IPS-NIHi7 (cell line): ENCODE data around the gene POLR2F.
A peak's percentile ranks its signal among the peaks of the same experiment; 100 is the strongest.

ENCODE experiments used
- DNase-seq: peaks from one replicate; pipeline ENCODE4 v3.0.0; 2012; ENCODE audit warnings: mixed read lengths; ENCODE audit errors: extremely low spot score

POLR2F gene

GRCh38 chr22:38006906-38007305, 53.4 kb downstream of the POLR2F start:
- no peak for DNase-seq

- DNase-seq: no peak
Observed at GRCh38 chr22:38007330-38007902, 53.9 kb downstream of the POLR2F start.

DNA sequence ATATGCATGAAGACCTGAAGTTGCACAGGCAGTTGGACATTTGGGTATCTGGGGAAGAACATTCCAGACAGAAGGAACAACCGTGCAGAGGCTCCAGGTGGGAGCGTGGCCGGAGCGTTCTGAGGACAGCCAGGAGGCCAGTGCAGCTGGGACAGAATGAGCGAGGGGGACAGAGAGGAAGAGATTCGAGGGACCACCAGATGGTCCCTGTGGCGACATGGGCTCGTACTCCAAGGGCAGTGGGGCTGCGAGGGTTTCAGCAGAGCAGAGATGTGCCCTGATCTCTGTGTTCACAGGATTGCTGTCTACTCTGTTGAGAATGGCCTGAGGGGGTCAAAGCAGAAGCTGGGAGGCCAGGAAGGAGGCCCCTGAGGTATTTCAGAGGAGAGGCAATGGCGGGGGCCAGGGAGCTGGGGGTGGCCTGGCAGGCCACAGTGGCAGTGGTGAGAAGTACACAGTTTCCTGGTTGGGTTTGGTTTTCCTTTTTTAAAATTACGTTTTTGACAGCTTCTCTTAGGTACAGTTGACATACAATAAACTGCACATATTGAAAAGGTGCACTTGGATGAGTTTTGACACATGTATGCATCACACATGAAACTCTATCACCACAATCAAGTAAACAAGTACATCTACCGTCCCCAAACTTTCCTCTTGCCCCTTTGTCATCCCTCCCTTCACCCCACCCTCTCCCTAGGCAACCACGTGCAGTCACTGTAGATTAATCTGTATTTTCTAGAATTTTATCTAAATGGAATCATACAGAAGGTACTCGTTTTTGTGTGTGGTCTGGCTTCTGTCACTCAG, 55.7 kb downstream of the POLR2F start:
- DNase-seq: no peak

DNA sequence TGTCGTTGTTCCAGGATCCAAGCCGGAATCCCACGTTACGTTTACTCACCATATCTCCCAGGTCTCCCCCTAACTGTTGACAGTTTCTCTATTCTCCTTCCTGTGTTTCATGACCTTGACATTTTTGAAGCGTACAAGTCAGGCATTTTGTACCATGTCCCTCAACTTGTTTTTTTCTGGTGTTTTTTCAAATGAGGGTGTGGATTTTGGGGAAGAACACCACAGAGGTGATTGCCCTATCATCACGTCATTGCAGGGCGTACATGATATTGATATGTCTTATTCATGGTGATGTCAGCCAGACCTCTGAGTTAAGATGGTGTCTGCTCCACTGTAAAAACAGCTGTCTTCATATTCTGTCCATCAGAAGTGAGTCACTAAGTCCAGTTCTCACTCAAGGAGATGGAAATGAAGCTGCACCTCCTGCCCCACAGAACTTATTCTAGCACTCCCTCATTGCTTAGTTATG, 59.1 kb downstream of the POLR2F start:
- DNase-seq: no peak

- no peak for DNase-seq
Observed at GRCh38 chr22:38014083-38014482, 60.6 kb downstream of the POLR2F start.

DNA sequence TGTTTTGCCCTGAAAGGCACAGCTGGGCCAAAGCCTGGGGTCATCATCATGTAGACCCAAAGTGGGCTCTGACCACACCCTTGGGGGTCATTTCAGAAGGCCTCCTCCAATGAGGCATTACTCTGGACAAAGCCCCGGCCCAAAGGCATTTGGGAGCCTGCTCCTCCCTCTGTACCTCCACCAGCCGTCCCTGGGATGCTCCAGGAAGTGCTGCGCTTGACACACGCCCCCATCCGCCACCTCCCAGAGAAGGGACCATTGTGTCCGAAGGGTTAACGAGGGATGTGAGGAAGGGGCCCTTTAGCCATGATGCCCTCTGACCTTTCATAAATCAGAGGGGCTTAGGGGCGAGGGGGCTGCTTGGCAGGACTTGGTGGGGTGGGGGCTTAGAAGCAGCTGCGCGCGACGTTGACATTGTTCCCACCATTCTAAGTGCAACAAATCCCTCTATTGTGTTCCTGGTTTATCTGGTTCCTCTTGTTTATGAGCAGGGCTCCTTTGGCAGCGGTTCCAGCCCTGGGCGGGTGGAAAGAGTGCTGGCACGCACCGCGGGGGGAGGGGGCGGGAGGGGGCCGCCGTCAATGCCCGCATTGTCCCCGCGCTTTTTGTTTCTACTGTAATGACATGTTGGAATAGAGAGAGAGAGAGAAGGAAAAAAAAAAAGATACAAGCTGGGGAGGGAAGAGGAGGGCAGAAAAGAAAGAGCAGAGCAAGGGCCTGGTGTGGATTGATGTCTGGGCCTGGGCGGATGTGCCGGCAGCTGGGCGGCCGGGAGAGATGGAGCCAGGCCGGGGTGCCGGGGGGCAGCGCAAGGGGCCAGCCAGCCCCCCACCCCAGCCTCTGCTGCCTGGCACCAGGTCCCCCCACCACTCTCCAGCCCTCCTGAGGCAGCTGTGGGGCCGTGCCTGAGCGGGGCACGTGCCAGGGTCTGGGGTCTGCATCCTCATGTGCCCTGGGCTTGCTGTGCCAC, 63.0 kb downstream of the POLR2F start:
- peak; percentile 57 for DNase-seq

DNA sequence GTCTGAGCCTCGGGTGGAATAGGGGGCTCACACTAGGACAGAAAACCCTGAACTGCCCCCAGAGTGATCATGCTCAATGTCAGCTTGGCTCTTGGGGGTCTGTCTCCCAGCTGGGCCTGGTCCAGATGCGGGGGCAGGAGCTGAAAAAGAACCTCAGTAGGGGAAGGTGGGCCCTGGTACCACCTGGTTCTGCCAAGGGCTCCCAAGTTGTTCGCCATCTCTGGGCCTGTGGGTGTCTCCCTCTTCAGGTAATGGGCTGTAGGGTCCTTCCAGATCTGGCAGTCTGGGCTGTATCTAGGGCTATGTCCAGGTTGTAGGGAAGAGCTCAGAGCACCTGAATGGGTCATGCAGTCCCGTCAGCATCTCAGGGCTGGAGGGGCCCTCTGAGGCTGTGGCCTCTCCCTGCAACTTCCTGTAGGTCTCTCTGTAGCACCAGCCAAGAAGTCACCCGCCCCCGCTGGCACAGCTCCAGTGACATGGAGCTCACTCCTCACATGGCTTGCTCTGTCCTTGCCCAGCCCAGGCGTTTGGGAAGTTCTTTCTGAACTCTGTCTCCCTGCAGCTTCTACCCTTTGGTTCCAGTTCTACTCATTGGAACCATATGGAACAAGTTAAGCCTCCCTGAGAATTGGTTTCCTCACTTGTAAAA, 63.9 kb downstream of the POLR2F start:
- DNase-seq: no peak

DNA sequence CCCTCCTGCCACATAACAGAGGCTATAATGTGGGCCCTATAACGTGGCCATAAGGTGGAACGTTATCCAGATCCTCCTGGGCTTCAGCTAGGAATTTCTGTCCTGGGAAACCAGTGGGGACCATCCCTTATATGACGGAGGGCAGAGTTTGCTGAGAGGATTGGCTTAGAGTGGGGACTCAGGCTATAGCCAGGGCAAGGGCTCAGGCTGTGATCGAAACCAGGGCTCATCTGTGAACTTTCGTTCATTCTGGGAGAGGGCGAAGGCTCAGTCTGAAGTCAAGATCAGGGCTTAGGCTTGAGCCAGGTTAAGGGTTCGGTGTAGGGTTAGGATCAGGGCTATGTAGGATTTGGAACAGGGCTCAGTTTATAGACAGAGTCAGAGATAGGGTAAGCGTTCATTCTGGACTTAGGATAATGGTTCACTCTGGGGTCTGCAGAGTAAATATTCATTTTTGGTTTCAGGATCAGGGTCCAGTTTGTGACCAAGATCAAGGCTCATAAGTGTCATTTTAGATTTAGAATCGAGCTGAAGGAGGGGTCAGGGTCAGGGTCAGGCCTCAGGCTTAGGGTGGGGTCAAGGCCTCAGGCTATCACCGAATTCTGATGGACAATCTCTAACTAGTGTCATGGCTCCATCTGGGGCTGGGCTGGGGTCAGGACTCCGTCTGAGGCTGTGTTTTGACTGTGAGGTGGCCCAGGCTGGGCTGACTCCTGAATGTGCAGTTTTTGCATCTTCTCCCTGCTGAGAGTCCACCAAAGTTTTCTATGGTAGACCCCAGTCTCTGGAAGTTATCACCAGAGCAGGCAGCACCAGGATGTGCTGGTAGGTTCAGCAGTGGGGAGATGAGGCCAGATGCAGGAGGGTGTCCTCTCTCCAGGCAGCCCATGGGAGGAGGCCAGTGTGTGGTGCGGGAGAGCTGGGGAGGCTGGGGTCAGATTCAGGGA, 64.7 kb downstream of the POLR2F start:
- no peak for DNase-seq
